ENCODE measurements around the gene BAD.

DNA sequence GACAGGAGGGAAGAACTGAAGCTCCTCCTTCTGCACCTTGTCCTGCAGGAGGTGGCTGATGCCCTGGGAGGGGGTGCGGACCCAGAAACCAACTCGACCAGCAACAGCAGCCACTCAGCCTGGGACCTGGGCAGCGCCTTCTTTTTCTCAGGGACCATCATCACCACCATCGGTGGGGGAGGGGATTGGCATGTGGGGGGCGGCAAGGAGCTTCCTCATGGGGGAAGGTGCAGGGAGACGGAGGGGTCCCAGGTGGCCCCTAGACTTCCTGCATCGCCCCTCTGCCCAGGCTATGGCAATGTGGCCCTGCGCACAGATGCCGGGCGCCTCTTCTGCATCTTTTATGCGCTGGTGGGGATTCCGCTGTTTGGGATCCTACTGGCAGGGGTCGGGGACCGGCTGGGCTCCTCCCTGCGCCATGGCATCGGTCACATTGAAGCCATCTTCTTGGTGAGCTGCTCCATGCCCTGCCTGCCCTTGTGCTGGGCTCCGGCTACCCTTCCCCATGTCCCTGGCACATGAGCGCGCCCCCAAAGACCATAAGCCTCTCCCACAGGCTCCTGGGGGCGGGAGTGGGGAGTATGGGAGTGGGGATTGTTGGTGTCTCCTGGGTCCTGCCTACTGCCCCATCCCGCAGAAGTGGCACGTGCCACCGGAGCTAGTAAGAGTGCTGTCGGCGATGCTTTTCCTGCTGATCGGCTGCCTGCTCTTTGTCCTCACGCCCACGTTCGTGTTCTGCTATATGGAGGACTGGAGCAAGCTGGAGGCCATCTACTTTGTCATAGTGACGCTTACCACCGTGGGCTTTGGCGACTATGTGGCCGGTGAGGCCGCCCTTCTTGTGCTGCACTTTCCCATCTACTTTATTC lies 12.6 kb upstream of the BAD start:
- no peak for TF ChIP-seq POLR2A (IDR thresholded peaks at IDR 0.05)
- TF ChIP-seq, protein P1, sequence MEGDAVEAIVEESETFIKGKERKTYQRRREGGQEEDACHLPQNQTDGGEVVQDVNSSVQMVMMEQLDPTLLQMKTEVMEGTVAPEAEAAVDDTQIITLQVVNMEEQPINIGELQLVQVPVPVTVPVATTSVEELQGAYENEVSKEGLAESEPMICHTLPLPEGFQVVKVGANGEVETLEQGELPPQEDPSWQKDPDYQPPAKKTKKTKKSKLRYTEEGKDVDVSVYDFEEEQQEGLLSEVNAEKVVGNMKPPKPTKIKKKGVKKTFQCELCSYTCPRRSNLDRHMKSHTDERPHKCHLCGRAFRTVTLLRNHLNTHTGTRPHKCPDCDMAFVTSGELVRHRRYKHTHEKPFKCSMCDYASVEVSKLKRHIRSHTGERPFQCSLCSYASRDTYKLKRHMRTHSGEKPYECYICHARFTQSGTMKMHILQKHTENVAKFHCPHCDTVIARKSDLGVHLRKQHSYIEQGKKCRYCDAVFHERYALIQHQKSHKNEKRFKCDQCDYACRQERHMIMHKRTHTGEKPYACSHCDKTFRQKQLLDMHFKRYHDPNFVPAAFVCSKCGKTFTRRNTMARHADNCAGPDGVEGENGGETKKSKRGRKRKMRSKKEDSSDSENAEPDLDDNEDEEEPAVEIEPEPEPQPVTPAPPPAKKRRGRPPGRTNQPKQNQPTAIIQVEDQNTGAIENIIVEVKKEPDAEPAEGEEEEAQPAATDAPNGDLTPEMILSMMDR (IDR thresholded peaks at IDR 0.05): no peak
- TF ChIP-seq POLR2AphosphoS5 (IDR thresholded peaks at IDR 0.05): no peak
